GM23338 (cell line): ENCODE measurements around the gene SLX4IP. TPM values are rescaled to one million over a fixed set of nuclear protein-coding genes. Genes with fewer than 3 reads are reported as not detected.

Source experiments
- ATAC-seq: fragments of 200-7000 bp; cut with Tn5 transposase; 3 replicates; pipeline ENCODE4 v1.9.1; 2020
- DNase-seq: peaks from one replicate; pipeline ENCODE4 v3.0.0-alpha.2; 2015; ENCODE audit warnings: low spot score
- H2AFZ ChIP-seq: fragments of 200-600 bp; sonication (generic); 2 replicates; pipeline ENCODE4 v1.8.0; 2016; ENCODE audit warnings: antibody characterized with exemption, mild to moderate bottlenecking, moderate library complexity
- H3F3A ChIP-seq: fragments of 200-600 bp; sonication (generic); replicated peaks from 2 replicates; pipeline ENCODE4 v1.8.0; 2017; ENCODE audit warnings: antibody characterized with exemption, mixed run types, low read depth
- H3K27ac ChIP-seq: fragments of 200-600 bp; sonication (generic); 2 replicates; pipeline ENCODE4 v1.6.1; 2016; ENCODE audit warnings: low read depth
- H3K27me3 ChIP-seq: fragments of 200-600 bp; sonication (generic); 2 replicates; pipeline ENCODE4 v1.8.0; 2016; ENCODE audit warnings: mild to moderate bottlenecking, mixed run types, moderate library complexity; ENCODE audit not compliant: insufficient read depth
- H3K36me3 ChIP-seq: fragments of 200-600 bp; sonication (generic); 2 replicates; pipeline ENCODE4 v1.8.0; 2016; ENCODE audit warnings: mild to moderate bottlenecking; ENCODE audit not compliant: insufficient read depth
- H3K4me1 ChIP-seq: fragments of 200-600 bp; sonication (generic); 2 replicates; pipeline ENCODE4 v1.8.0; 2016; ENCODE audit warnings: mild to moderate bottlenecking, moderate library complexity; ENCODE audit not compliant: insufficient read depth
- H3K4me2 ChIP-seq: fragments of 200-600 bp; sonication (generic); 2 replicates; pipeline ENCODE4 v1.7.1; 2017; ENCODE audit warnings: mixed run types
- H3K4me3 ChIP-seq: fragments of 200-600 bp; sonication (generic); 2 replicates; pipeline ENCODE4 v1.6.1; 2016; ENCODE audit warnings: mixed run types
- H3K79me2 ChIP-seq: fragments of 200-600 bp; sonication (generic); replicated peaks from 2 replicates; pipeline ENCODE4 v1.8.0; 2017; ENCODE audit warnings: mild to moderate bottlenecking; ENCODE audit not compliant: insufficient read depth
- H3K9me2 ChIP-seq: fragments of 200-600 bp; sonication (generic); 2 replicates; pipeline ENCODE4 v1.8.0; 2017; ENCODE audit not compliant: insufficient read depth
- H4K20me1 ChIP-seq: fragments of 200-600 bp; sonication (generic); replicated peaks from 2 replicates; pipeline ENCODE4 v1.8.0; 2017; ENCODE audit warnings: mild to moderate bottlenecking; ENCODE audit not compliant: insufficient read depth
- H3K27ac Mint-ChIP-seq: 2 replicates; pipeline ENCODE4 v1.8.0; 2020; ENCODE audit warnings: inconsistent platforms, mild to moderate bottlenecking, moderate library complexity, mixed read lengths
- H3K27me3 Mint-ChIP-seq: 3 replicates; pipeline ENCODE4 v1.8.0; 2022; ENCODE audit warnings: low read depth, mild to moderate bottlenecking, moderate library complexity, mixed read lengths, inconsistent platforms; ENCODE audit not compliant: insufficient read depth, poor library complexity
- H3K36me3 Mint-ChIP-seq: 3 replicates; pipeline ENCODE4 v1.8.0; 2021; ENCODE audit warnings: low read depth, mild to moderate bottlenecking, inconsistent platforms, moderate library complexity, mixed read lengths
- H3K4me1 Mint-ChIP-seq: 3 replicates; pipeline ENCODE4 v1.8.0; 2020; ENCODE audit warnings: mild to moderate bottlenecking, inconsistent platforms, mixed read lengths
- H3K4me3 Mint-ChIP-seq: 3 replicates; pipeline ENCODE4 v1.8.0; 2021; ENCODE audit warnings: moderate library complexity, mild to moderate bottlenecking, inconsistent platforms, mixed read lengths
- H3K9me3 Mint-ChIP-seq: 3 replicates; pipeline ENCODE4 v1.8.0; 2020; ENCODE audit warnings: moderate library complexity, mild to moderate bottlenecking, inconsistent platforms, mixed read lengths
- CREB1 ChIP-seq: fragments of 250-450 bp; sonication (Bioruptor Pico); IDR thresholded peaks from 2 replicates; pipeline ENCODE4 v1.5.0; 2020; ENCODE audit warnings: low read depth, mild to moderate bottlenecking, moderate library complexity
- EZH2 ChIP-seq: fragments of 200-600 bp; sonication (generic); IDR thresholded peaks from one replicate; pipeline ENCODE4 v1.8.0; 2017; ENCODE audit warnings: antibody characterized with exemption, mild to moderate bottlenecking, low read depth; ENCODE audit not compliant: unreplicated experiment
- EZH2phosphoT487 ChIP-seq: fragments of 200-600 bp; sonication (generic); IDR thresholded peaks from one replicate; pipeline ENCODE4 v1.8.1; 2018; ENCODE audit warnings: antibody characterized with exemption; ENCODE audit not compliant: unreplicated experiment
- JUNB ChIP-seq: IDR thresholded peaks from one replicate; pipeline ENCODE4 v1.6.1; 2016; ENCODE audit warnings: antibody characterized with exemption; ENCODE audit not compliant: unreplicated experiment
- NANOG ChIP-seq: IDR thresholded peaks from 2 replicates; pipeline ENCODE4 v1.6.1; 2016; ENCODE audit warnings: antibody characterized with exemption, borderline replicate concordance
- ZNF114 ChIP-seq: fragments of 250-450 bp; sonication (Bioruptor Pico); IDR thresholded peaks from 2 replicates; pipeline ENCODE4 v1.5.0; 2020; ENCODE audit warnings: mild to moderate bottlenecking, moderate library complexity
- polyA plus RNA-seq: library from polyadenylated mRNA; unstranded; fragments of >200 nt; fragmentation: Nextera tagmentation; extraction: Ambion mirVana; gene quantifications from 2 replicates; pipeline ENCODE4 v1.2.1, GENCODE V29; 2016
- total RNA-seq: library from RNA; depleted of rRNA; stranded (reverse); fragments of >200 nt; shearing (Covaris generic); gene quantifications from 2 replicates; pipeline ENCODE4 v1.2.3, GENCODE V29; 2014
- TF ChIP-seq, protein P1 (sequence below): fragments of 250-450 bp; sonication (Bioruptor Pico); IDR thresholded peaks from 2 replicates; pipeline ENCODE4 v1.5.0; 2020; ENCODE audit warnings: mild to moderate bottlenecking, moderate library complexity
- TF ChIP-seq, protein P2 (sequence below), 2 experiments: fragments of 200-600 bp in 1 of 2; sonication (generic) in 1 of 2; conservative IDR thresholded peaks; 2 replicates each; pipeline versions ENCODE4 v1.5.1 to v1.6.1; 2016 to 2017; ENCODE audit warnings: antibody characterized with exemption in 2 of 2, low read depth in 2 of 2, mild to moderate bottlenecking in 2 of 2, moderate library complexity in 1 of 2
- TF ChIP-seq, protein P3 (sequence below): IDR thresholded peaks from 2 replicates; pipeline ENCODE4 v1.6.1; 2016; ENCODE audit warnings: antibody characterized with exemption

The SLX4IP gene
- total and polyA plus RNA-seq, 2 experiments from 2014 or later: 9.1 to 9.8 TPM

DNA sequence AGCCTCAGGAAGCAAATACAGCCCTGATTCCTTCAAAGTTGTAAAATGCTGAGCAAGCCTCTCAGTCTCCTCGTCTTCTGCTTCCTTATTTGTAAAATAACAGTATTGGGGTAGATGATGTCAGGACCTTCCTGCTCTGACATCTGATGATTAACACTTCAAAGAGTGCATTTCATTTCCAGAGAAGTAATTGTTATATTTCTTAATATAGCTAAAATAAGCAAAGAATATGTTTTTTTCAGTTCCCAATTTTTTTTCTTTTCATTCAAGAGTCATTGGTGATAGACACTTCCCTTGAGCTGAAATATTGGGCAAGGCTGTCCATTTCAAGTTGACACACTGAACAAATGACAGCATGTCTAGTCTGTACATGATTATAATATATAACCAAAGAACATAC is 53.4 kb downstream of the SLX4IP start:
- Histone ChIP-seq H3F3A (no peaks in the 10 kb centered on the region), H3K27me3 (no peaks in the 10 kb centered on the region), H3K79me2 (peaks cover 4% of the 10 kb centered on the region; the same call in 1 of the 2 replicates), H2AFZ (no peak overlapping the region), H3K4me2 (no peak overlapping the region), H4K20me1 (no peaks in the 10 kb centered on the region), H3K9me2 (no peaks in the 10 kb centered on the region; the same call in 1 of the 2 replicates), H3K4me1 (peaks cover 28% of the 10 kb centered on the region), H3K27ac (no peak overlapping the region), H3K4me3 (no peak overlapping the region), H3K36me3 (no peaks in the 10 kb centered on the region)
- Mint-ChIP-seq H3K27ac (no peak overlapping the region), H3K9me3 (no peaks in the 10 kb centered on the region; the same call in 2 of the 3 replicates), H3K36me3 (no peaks in the 10 kb centered on the region; the same call in 2 of the 3 replicates), H3K4me1 (peaks cover 49% of the 10 kb centered on the region), H3K4me3 (no peak overlapping the region), H3K27me3 (peaks cover 2% of the 10 kb centered on the region)
- no peak for TF ChIP-seq NANOG
- TF ChIP-seq, protein P1, sequence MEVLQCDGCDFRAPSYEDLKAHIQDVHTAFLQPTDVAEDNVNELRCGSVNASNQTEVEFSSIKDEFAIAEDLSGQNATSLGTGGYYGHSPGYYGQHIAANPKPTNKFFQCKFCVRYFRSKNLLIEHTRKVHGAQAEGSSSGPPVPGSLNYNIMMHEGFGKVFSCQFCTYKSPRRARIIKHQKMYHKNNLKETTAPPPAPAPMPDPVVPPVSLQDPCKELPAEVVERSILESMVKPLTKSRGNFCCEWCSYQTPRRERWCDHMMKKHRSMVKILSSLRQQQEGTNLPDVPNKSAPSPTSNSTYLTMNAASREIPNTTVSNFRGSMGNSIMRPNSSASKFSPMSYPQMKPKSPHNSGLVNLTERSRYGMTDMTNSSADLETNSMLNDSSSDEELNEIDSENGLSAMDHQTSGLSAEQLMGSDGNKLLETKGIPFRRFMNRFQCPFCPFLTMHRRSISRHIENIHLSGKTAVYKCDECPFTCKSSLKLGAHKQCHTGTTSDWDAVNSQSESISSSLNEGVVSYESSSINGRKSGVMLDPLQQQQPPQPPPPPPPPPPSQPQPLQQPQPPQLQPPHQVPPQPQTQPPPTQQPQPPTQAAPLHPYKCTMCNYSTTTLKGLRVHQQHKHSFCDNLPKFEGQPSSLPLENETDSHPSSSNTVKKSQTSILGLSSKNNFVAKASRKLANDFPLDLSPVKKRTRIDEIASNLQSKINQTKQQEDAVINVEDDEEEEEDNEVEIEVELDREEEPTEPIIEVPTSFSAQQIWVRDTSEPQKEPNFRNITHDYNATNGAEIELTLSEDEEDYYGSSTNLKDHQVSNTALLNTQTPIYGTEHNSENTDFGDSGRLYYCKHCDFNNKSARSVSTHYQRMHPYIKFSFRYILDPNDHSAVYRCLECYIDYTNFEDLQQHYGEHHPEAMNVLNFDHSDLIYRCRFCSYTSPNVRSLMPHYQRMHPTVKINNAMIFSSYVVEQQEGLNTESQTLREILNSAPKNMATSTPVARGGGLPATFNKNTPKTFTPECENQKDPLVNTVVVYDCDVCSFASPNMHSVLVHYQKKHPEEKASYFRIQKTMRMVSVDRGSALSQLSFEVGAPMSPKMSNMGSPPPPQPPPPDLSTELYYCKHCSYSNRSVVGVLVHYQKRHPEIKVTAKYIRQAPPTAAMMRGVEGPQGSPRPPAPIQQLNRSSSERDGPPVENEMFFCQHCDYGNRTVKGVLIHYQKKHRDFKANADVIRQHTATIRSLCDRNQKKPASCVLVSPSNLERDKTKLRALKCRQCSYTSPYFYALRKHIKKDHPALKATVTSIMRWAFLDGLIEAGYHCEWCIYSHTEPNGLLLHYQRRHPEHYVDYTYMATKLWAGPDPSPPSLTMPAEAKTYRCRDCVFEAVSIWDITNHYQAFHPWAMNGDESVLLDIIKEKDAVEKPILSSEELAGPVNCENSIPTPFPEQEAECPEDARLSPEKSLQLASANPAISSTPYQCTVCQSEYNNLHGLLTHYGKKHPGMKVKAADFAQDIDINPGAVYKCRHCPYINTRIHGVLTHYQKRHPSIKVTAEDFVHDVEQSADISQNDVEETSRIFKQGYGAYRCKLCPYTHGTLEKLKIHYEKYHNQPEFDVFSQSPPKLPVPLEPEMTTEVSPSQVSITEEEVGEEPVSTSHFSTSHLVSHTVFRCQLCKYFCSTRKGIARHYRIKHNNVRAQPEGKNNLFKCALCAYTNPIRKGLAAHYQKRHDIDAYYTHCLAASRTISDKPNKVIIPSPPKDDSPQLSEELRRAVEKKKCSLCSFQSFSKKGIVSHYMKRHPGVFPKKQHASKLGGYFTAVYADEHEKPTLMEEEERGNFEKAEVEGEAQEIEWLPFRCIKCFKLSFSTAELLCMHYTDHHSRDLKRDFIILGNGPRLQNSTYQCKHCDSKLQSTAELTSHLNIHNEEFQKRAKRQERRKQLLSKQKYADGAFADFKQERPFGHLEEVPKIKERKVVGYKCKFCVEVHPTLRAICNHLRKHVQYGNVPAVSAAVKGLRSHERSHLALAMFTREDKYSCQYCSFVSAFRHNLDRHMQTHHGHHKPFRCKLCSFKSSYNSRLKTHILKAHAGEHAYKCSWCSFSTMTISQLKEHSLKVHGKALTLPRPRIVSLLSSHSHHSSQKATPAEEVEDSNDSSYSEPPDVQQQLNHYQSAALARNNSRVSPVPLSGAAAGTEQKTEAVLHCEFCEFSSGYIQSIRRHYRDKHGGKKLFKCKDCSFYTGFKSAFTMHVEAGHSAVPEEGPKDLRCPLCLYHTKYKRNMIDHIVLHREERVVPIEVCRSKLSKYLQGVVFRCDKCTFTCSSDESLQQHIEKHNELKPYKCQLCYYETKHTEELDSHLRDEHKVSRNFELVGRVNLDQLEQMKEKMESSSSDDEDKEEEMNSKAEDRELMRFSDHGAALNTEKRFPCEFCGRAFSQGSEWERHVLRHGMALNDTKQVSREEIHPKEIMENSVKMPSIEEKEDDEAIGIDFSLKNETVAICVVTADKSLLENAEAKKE (CRISPR knock-in tag): no peak
- TF ChIP-seq, protein P2, sequence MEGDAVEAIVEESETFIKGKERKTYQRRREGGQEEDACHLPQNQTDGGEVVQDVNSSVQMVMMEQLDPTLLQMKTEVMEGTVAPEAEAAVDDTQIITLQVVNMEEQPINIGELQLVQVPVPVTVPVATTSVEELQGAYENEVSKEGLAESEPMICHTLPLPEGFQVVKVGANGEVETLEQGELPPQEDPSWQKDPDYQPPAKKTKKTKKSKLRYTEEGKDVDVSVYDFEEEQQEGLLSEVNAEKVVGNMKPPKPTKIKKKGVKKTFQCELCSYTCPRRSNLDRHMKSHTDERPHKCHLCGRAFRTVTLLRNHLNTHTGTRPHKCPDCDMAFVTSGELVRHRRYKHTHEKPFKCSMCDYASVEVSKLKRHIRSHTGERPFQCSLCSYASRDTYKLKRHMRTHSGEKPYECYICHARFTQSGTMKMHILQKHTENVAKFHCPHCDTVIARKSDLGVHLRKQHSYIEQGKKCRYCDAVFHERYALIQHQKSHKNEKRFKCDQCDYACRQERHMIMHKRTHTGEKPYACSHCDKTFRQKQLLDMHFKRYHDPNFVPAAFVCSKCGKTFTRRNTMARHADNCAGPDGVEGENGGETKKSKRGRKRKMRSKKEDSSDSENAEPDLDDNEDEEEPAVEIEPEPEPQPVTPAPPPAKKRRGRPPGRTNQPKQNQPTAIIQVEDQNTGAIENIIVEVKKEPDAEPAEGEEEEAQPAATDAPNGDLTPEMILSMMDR (conservative IDR thresholded peaks at IDR 0.05; ENCODE audit: low read depth in 2 of 2): no peak
- no peak for ATAC-seq
- no peak for DNase-seq

DNA sequence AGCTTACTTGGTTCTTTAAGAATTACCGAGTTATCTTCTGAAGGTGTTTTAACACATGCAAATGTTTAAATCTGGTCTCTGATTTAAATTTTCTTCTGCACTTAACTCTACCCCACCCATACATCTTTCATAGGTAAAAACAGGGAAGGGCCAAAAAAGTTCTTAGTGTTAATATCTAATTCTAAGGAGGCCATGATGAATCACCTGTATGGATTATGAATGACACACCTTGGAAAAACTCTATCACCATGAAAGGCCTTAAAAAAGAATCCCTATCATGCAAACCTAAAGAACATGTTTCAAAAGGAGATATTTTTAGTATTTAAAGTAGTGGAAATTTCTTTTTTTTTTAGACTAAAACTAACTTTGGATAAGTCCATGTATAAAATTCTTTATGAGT is 54.7 kb downstream of the SLX4IP start:
- Histone ChIP-seq H3K4me3 (no peak overlapping the region), H3K27me3 (no peaks in the 10 kb centered on the region), H4K20me1 (no peaks in the 10 kb centered on the region), H3K36me3 (no peaks in the 10 kb centered on the region), H3K4me1 (peaks cover 28% of the 10 kb centered on the region), H3K4me2 (0 out of 2 replicates have a peak overlapping the region, but pooled peaks have one; percentile 30), H3K27ac (peak overlapping the region; percentile 50; the same call in 1 of the 2 replicates), H2AFZ (no peak overlapping the region), H3K9me2 (no peaks in the 10 kb centered on the region; the same call in 1 of the 2 replicates), H3F3A (no peaks in the 10 kb centered on the region), H3K79me2 (peaks cover 4% of the 10 kb centered on the region)
- Mint-ChIP-seq H3K27me3 (peaks cover 2% of the 10 kb centered on the region), H3K4me3 (no peak overlapping the region), H3K36me3 (no peaks in the 10 kb centered on the region), H3K27ac (no peak overlapping the region; the same call in 1 of the 2 replicates), H3K9me3 (no peaks in the 10 kb centered on the region; the same call in 2 of the 3 replicates), H3K4me1 (peaks cover 50% of the 10 kb centered on the region)
- ATAC-seq: no peak
- no peak for DNase-seq
- TF ChIP-seq JUNB (no peak), CREB1 (CRISPR knock-in tag) (no peak), EZH2 (no peak), ZNF114 (CRISPR knock-in tag) (no peak), EZH2phosphoT487 (no peak)
- TF ChIP-seq, protein P3, sequence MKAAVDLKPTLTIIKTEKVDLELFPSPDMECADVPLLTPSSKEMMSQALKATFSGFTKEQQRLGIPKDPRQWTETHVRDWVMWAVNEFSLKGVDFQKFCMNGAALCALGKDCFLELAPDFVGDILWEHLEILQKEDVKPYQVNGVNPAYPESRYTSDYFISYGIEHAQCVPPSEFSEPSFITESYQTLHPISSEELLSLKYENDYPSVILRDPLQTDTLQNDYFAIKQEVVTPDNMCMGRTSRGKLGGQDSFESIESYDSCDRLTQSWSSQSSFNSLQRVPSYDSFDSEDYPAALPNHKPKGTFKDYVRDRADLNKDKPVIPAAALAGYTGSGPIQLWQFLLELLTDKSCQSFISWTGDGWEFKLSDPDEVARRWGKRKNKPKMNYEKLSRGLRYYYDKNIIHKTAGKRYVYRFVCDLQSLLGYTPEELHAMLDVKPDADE: no peak
- TF ChIP-seq, protein P2 (conservative IDR thresholded peaks at IDR 0.05; ENCODE audit: low read depth in 2 of 2): no peak
